Measurements from ENCODE around the gene PPP1R14C. TPM values are rescaled to one million over a fixed set of nuclear protein-coding genes. Genes with fewer than 3 reads are reported as not detected.

Gene PPP1R14C
- total and polyA plus RNA-seq, 2 experiments from 2014 or later: 1.1 to 1.4 TPM

GRCh38 chr6:150138638-150139037 lies 4.2 kb upstream of the PPP1R14C start:
- H3K9me2 ChIP-seq (ENCODE audit: insufficient read depth): no peaks in the 10 kb centered on the region
- H3K36me3 ChIP-seq (ENCODE audit: insufficient read depth): no peaks in the 10 kb centered on the region
- peaks cover 6% of the 10 kb centered on the region; the same call in 1 of the 2 replicates for H3K4me1 ChIP-seq (ENCODE audit: insufficient read depth)
- peaks cover 38% of the 10 kb centered on the region for H3K27me3 ChIP-seq (ENCODE audit: insufficient read depth)
- no peaks in the 10 kb centered on the region for H3K36me3 Mint-ChIP-seq (ENCODE audit: low read depth)
- no peak overlapping the region for H3K27ac Mint-ChIP-seq
- no peaks in the 10 kb centered on the region for H3K79me2 ChIP-seq (replicated peaks; ENCODE audit: insufficient read depth)
- H3K4me2 ChIP-seq: no peak overlapping the region
- no peaks in the 10 kb centered on the region; the same call in 2 of the 3 replicates for H3K9me3 Mint-ChIP-seq
- H4K20me1 ChIP-seq (replicated peaks; ENCODE audit: insufficient read depth): no peaks in the 10 kb centered on the region
- TF ChIP-seq REST (IDR thresholded peaks at IDR 0.05; ENCODE audit: unreplicated experiment) (no peak), CREB1 (CRISPR knock-in tag; IDR thresholded peaks at IDR 0.05; ENCODE audit: low read depth) (no peak), CTCF (conservative IDR thresholded peaks at IDR 0.05; ENCODE audit: low read depth in 2 of 2) (no peak), NANOG (IDR thresholded peaks at IDR 0.05; ENCODE audit: borderline replicate concordance) (no peak), ETS1 (IDR thresholded peaks at IDR 0.05) (no peak), ZNF462 (CRISPR knock-in tag; IDR thresholded peaks at IDR 0.05) (no peak), JUNB (IDR thresholded peaks at IDR 0.05; ENCODE audit: unreplicated experiment) (no peak), POLR2AphosphoS5 (IDR thresholded peaks at IDR 0.05; ENCODE audit: low read depth) (no peak), ZNF114 (CRISPR knock-in tag; IDR thresholded peaks at IDR 0.05) (no peak), EZH2 (IDR thresholded peaks at IDR 0.05; ENCODE audit: low read depth, unreplicated experiment) (no peak), EZH2phosphoT487 (IDR thresholded peaks at IDR 0.05; ENCODE audit: unreplicated experiment) (no peak), ZNF331 (CRISPR knock-in tag; IDR thresholded peaks at IDR 0.05; ENCODE audit: low read depth) (no peak), STAT1 (IDR thresholded peaks at IDR 0.05; ENCODE audit: unreplicated experiment) (no peak)
- DNase-seq (ENCODE audit: low spot score) (peak; percentile 33), ATAC-seq (no peak)
- peak overlapping the region; percentile 19; the same call in 1 of the 2 replicates for H2AFZ ChIP-seq
- H3K27ac ChIP-seq (ENCODE audit: low read depth): no peak overlapping the region
- peaks cover 16% of the 10 kb centered on the region for H3K4me1 Mint-ChIP-seq
- peaks cover 6% of the 10 kb centered on the region; the same call in 1 of the 2 replicates for H3F3A ChIP-seq (replicated peaks; ENCODE audit: low read depth)
- H3K4me3 ChIP-seq: no peak overlapping the region
- peaks cover 27% of the 10 kb centered on the region for H3K27me3 Mint-ChIP-seq (ENCODE audit: insufficient read depth, low read depth, poor library complexity)
- H3K4me3 Mint-ChIP-seq: no peak overlapping the region
